Measurements from ENCODE around the gene PUSL1.

Gene PUSL1

DNA sequence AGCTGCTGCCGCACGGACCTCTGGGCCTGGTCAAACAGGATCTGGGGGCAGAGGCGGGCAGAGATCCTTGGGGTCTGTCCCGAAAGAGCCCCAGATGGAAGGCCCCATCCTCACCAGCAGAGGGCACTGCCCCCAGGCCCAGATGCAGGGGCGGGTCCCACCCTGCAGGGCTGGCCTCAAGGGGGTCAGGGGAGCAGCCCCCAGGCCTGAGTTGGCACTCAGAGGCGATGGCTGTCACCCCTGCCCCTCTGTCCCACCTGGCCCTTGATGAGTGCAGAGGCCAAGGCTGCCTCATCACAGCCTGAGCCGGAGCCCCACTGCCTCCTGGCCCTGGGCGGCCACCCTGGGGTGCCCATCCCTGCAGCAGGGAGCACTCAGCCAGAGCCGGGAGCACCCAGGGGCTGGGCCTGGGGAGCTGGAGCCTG is 6.4 kb upstream of the PUSL1 start:
- no peak for DNase-seq (ENCODE audit: low spot score)
- Histone ChIP-seq H3K4me3 (no peak overlapping the region), H3K27ac (no peak overlapping the region)
- TF ChIP-seq, protein P1, sequence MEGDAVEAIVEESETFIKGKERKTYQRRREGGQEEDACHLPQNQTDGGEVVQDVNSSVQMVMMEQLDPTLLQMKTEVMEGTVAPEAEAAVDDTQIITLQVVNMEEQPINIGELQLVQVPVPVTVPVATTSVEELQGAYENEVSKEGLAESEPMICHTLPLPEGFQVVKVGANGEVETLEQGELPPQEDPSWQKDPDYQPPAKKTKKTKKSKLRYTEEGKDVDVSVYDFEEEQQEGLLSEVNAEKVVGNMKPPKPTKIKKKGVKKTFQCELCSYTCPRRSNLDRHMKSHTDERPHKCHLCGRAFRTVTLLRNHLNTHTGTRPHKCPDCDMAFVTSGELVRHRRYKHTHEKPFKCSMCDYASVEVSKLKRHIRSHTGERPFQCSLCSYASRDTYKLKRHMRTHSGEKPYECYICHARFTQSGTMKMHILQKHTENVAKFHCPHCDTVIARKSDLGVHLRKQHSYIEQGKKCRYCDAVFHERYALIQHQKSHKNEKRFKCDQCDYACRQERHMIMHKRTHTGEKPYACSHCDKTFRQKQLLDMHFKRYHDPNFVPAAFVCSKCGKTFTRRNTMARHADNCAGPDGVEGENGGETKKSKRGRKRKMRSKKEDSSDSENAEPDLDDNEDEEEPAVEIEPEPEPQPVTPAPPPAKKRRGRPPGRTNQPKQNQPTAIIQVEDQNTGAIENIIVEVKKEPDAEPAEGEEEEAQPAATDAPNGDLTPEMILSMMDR (IDR thresholded peaks at IDR 0.05) = no peak

DNA sequence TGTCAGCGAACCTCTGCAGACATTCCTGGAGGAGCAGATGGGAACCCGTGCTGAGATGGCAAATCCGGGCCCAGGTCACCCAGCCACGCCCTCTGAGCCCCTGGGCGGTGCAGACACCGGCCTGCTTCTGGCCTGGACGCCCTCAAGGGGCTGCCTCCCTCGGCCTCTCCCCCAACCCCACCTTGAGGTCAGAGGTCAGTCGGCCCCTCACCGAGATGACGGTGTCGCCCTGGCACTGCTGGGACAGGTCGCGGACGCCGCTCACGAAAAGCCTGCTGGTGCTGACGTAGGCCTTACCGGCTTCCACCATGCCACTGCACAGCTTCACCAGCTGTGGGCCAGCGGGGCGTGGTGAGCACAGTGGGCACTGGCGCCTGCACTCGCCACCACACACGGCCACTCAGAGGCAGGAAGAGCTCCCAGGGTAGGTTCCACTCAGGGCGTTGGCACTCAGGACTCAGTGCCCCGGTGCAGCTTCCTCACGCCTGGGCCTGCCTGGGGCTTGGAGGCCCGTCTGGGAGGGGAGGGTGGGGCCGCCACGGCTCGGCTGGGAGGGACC is 5.4 kb upstream of the PUSL1 start:
- H3K27ac ChIP-seq = no peak overlapping the region
- no peak for DNase-seq (ENCODE audit: low spot score)
- H3K4me3 ChIP-seq = no peak overlapping the region
- TF ChIP-seq, protein P1 (IDR thresholded peaks at IDR 0.05) = no peak

DNA sequence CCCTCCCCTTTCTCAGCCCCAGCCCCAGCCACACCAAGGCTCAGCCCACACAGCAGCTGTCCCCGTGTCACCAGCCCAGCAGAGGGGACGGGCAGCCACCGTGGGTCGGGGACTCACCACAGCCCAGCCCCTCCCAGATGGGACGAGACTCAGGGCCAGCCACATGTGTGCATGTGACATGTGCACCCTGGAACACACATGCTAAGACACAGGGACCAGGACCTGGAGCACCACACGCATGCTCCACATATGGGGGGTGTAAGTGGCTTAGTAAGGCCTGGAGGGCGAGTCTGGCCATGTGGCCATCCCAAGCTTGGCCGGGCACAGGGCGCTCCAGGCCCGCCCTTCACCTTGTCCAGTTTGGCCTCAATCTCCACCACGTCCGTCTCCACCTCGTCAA is 4.7 kb upstream of the PUSL1 start:
- DNase-seq (ENCODE audit: low spot score) = no peak
- Histone ChIP-seq H3K4me3 (no peak overlapping the region), H3K27ac (peak overlapping the region in 1 of 2 donors; percentile 73)
- TF ChIP-seq, protein P1 (IDR thresholded peaks at IDR 0.05) = no peak

DNA sequence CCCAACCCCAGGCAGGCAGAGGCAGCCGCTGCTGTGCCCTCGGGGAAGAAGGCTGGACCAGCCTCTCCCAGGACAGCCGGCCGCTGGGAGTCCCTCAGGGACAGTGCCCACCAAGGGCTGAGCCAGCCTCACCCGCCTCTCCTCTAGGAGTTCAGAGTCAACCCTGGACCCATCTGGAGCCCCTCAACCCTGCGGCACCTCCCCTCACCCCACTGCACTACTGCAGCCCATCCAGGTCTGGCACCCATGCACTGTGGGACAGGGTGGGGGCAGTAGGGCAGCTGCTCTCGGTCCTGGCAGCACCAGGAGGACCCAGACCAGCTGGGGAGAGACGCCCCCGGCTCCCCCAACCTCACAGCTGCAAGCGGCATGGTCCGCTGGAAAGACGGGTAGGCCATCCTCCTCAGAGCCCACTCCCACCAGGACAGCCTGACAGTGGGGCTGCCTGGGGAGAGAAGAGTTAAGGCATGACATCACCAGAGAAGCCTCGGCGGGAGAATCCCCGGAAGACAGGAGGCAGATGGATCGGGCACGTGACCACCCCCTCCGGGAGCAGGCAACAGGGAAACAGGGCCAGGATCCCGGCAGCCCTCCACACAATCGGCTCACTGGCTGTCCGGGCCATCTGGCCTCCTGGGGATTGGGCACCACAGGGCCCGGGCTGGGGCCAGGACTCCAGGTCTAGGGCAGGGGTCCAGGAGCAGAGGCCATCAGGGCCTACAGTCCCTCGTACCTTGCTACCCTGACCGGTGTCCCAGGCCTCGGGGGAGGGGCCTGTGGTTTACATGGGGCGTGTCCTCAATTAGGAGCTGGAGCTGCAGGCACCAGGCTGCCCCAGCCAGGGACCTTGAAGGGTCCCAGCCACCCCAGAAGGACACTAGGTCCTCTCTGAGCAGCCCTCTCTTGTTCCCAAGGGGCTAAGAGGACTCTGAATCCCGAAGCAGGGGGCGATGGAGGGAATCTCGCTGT is 3.8 kb upstream of the PUSL1 start:
- no peak for DNase-seq (ENCODE audit: low spot score)
- Histone ChIP-seq H3K4me3 (peak overlapping the region; percentile 81), H3K27ac (peak overlapping the region; percentile 35 to 73)
- TF ChIP-seq, protein P1 (IDR thresholded peaks at IDR 0.05) = no peak

DNA sequence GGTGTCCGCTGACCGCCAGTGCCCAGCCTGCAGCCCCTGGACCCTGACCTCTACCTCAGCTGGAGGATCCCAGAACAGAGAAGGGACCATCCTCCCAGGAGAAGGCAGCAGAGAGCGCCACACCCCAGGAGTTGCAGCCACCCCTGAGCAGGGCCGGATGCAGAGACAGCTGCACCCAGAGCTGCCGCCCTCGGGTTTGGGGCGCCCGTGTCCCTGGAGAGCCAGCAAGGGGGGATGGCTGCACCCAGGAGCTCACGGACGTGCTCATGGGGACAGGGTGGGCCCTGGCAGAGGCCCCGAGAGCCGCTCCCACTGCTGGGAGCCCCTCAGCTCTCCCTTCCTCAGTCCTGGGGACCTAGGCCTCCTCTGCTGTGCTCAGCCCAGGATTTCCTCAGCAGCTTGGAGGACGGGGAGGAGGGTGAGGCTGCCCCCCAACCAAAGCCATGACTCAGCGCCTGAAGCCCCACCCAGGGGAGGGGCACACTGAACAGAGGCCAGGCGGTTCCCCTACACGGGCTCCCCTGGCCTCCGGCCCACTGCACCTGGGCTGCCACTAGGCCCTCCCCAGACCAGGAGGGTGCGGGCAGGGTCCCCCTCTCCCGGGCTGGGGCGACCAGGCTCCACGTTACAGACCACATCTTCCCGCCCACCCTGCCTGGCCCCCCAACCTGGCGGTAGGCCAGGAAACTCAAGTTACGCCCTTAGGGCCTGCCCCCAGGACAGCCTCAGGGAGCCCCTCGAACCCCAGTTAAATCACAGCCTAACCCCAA is 2.9 kb upstream of the PUSL1 start:
- peak overlapping the region; percentile 35 to 73 for H3K27ac ChIP-seq
- TF ChIP-seq, protein P1 (IDR thresholded peaks at IDR 0.05) = no peak
- DNase-seq (ENCODE audit: low spot score) = no peak
- peak overlapping the region; percentile 81 for H3K4me3 ChIP-seq

DNA sequence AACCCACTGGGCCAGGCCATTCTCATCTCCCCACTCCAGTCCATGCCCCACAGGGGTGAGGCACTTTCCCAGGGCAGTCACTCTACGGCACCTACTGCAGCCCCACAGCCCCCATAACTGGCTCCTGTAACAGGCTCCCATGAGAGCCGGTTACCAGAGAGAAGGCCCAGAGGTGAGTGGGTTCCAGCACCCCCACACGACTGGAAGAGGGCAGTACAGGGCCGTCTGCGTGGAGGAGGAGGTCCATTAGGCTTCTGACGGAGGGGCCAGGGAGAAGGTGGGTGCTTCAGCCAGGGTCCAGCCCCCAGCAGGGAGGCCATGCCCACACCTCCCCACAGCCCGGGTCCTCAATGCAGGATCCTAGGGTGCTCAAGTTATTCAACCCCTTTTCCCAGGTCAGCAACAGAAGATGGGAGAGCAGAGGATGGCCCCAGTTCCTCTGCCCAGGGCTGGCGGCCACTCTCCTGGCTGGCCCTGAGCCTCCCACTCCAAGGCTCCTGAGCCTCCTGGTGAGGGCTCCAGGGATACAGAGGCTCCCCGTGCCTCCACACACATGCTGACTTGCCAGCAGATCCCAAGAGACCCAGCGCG is 2.2 kb upstream of the PUSL1 start:
- TF ChIP-seq, protein P1 (IDR thresholded peaks at IDR 0.05) = no peak
- Histone ChIP-seq H3K4me3 (peak overlapping the region; percentile 81), H3K27ac (peak overlapping the region; percentile 35 to 73)
- DNase-seq (ENCODE audit: low spot score) = no peak
